Mononuclear cell (primary cell): ENCODE measurements around the gene FARS2. TPM values are rescaled to one million over a fixed set of nuclear protein-coding genes. Genes with fewer than 3 reads are reported as not detected.
"Not testable (repeated sequence)": the region's sequence is repeated elsewhere in the genome, so short reads cannot be mapped to it uniquely, and the experiment has no call there.

Source experiments
- H3K27me3 ChIP-seq: 2 replicates; pipeline ENCODE4 v1.6.0; 2011; ENCODE audit warnings: low read length, control low read depth; ENCODE audit not compliant: insufficient read depth
- H3K4me1 ChIP-seq: 2 replicates; pipeline ENCODE4 v1.5.1; 2011; ENCODE audit warnings: mild to moderate bottlenecking, low read length, control low read depth; ENCODE audit not compliant: insufficient read depth
- H3K4me3 ChIP-seq: 2 replicates; pipeline ENCODE4 v1.5.1; 2011; ENCODE audit warnings: mild to moderate bottlenecking, low read length, moderate library complexity
- H3K9me3 ChIP-seq: 2 replicates; pipeline ENCODE4 v1.5.1; 2011; ENCODE audit warnings: low read depth, mild to moderate bottlenecking, control low read depth, low read length
- total RNA-seq: library from RNA; depleted of rRNA; stranded (reverse); fragments of >200 nt; gene quantifications from one replicate; pipeline ENCODE4 v1.2.3, GENCODE V29; 2012

Gene FARS2
- total RNA-seq, 1 donor: 13.5 TPM

- not testable (repeated sequence) for H3K9me3 ChIP-seq, H3K27me3 ChIP-seq, H3K4me1 ChIP-seq, H3K4me3 ChIP-seq
Observed at GRCh38 chr6:5806406-5806805, 545.1 kb downstream of the FARS2 start.

GRCh38 chr6:5809450-5809849 is 548.1 kb downstream of the FARS2 start:
- Histone ChIP-seq H3K4me1 (no peaks in the 10 kb centered on the region), H3K9me3 (no peaks in the 10 kb centered on the region), H3K27me3 (no peaks in the 10 kb centered on the region), H3K4me3 (no peak overlapping the region)

- Histone ChIP-seq H3K9me3 (no peaks in the 10 kb centered on the region), H3K4me3 (no peak overlapping the region), H3K4me1 (no peaks in the 10 kb centered on the region), H3K27me3 (no peaks in the 10 kb centered on the region)
Observed at GRCh38 chr6:5811997-5812396, 550.7 kb downstream of the FARS2 start.

- Histone ChIP-seq H3K9me3 (no peaks in the 10 kb centered on the region), H3K27me3 (no peaks in the 10 kb centered on the region), H3K4me1 (no peaks in the 10 kb centered on the region), H3K4me3 (no peak overlapping the region)
Observed at GRCh38 chr6:5813625-5814027, 552.3 kb downstream of the FARS2 start.

GRCh38 chr6:5814116-5814515 is 552.8 kb downstream of the FARS2 start:
- Histone ChIP-seq H3K4me3 (no peak overlapping the region), H3K9me3 (no peaks in the 10 kb centered on the region), H3K27me3 (no peaks in the 10 kb centered on the region), H3K4me1 (no peaks in the 10 kb centered on the region)

GRCh38 chr6:5814901-5815300 is 553.6 kb downstream of the FARS2 start:
- no peak overlapping the region for H3K4me3 ChIP-seq
- no peaks in the 10 kb centered on the region for H3K27me3 ChIP-seq
- no peaks in the 10 kb centered on the region for H3K9me3 ChIP-seq
- H3K4me1 ChIP-seq: no peaks in the 10 kb centered on the region

- Histone ChIP-seq H3K4me3 (no peak overlapping the region), H3K9me3 (no peaks in the 10 kb centered on the region), H3K4me1 (no peaks in the 10 kb centered on the region), H3K27me3 (no peaks in the 10 kb centered on the region)
Observed at GRCh38 chr6:5817869-5818268, 556.6 kb downstream of the FARS2 start.

- H3K4me1 ChIP-seq: no peaks in the 10 kb centered on the region
- no peaks in the 10 kb centered on the region for H3K27me3 ChIP-seq
- no peak overlapping the region for H3K4me3 ChIP-seq
- no peaks in the 10 kb centered on the region for H3K9me3 ChIP-seq
Observed at GRCh38 chr6:5818959-5819358, 557.6 kb downstream of the FARS2 start.

Other genes with a start within 250 kb of the FARS2 start
- 0.31 TPM for gene PPP1R3G, start 176.2 kb upstream of the FARS2 start, total RNA-seq
- gene LYRM4, start 563 bp upstream of the FARS2 start, total RNA-seq: 25.5 TPM